SKM-1 (cell line): Measurements from ENCODE around the gene MAGI3.

Experiments used
- DNase-seq: peaks from one replicate; lab custom pipeline; 2025; ENCODE audit not compliant: unreplicated experiment; lab: John Stamatoyannopoulos, UW

MAGI3 gene

DNA sequence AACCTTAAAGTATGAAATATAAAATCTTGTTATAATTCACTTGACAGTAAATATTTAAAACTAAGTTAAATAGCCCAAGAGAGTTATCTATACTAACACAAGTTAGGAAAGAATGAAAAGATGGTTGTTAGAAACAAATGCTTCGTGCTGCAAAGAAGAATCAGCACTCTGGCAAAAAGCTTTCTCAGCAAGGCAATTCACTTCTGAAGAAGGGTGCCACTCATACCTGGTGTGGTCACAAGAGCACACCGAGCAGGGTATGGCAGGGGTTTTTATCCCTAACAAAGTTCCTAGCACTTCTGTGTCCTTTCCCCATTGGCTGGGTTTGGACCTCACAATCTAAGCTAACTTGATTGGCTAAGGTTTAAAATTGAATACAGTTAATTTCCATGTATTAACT is 121.0 kb downstream of the MAGI3 start:
- no peak for DNase-seq

DNA sequence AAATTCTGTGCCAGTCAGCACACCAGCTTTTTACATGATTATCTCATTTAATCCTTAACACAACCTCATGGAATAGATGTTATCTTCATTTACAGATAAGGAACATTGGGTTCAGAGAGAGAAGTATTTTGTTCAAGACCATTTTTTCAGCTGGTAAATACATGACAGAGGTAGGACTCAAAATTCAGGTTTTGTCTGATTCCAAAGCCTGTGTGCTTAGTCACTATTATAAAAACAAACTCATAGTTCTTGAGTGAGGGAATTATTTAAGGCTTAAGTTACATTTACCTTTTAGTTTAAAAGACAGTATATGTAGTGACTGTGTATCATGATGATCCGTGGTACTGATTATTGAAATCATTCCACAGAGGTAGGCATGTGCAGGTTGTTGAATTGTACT is 125.2 kb downstream of the MAGI3 start:
- no peak for DNase-seq

- no peak for DNase-seq
These were observed 127.0 kb downstream of the MAGI3 start for GRCh38 chr1:113517346-113517745.

DNA sequence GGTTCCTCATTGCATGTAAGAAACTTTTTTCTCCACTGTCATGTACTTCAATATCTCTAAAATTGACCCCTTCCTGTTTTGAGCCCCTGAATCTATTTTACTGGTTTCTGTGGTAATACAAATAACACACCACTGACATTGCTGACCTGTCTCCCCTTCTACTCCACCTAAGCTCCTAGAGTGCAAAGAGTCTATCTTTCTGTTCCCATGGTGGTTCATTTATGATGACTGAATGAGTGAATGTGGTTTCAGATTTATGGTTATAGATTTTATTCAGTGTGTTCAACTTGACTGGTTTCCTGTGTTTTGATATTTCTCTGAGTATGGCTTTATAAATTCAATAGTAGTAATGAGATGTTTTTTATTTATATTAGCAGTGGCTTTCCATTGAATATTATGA is 127.7 kb downstream of the MAGI3 start:
- no peak for DNase-seq

DNA sequence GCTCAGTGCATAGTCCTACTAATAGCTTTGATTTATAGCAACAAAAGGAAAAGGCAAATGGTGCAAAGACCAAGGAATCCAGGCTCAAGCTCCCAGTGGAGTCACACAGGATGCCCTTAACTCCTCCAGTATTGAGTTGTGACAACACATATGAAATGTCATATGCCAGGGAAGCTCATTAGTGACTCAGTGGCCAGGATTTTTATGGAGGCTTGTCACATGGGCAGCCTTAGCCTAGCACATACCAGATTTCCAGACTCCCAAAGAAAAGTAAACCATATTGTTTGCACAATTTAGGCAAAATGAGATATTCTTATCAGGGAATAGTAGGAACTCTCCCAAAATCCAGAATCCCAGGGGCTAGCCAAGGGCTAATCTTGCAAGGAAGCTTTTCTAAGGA is 129.2 kb downstream of the MAGI3 start:
- no peak for DNase-seq

GRCh38 chr1:113530021-113530420 is 139.7 kb downstream of the MAGI3 start:
- DNase-seq: no peak

- no peak for DNase-seq
These were observed 141.0 kb downstream of the MAGI3 start for GRCh38 chr1:113531321-113531720.

- no peak for DNase-seq
These were observed 142.7 kb downstream of the MAGI3 start for GRCh38 chr1:113533061-113533460.

DNA sequence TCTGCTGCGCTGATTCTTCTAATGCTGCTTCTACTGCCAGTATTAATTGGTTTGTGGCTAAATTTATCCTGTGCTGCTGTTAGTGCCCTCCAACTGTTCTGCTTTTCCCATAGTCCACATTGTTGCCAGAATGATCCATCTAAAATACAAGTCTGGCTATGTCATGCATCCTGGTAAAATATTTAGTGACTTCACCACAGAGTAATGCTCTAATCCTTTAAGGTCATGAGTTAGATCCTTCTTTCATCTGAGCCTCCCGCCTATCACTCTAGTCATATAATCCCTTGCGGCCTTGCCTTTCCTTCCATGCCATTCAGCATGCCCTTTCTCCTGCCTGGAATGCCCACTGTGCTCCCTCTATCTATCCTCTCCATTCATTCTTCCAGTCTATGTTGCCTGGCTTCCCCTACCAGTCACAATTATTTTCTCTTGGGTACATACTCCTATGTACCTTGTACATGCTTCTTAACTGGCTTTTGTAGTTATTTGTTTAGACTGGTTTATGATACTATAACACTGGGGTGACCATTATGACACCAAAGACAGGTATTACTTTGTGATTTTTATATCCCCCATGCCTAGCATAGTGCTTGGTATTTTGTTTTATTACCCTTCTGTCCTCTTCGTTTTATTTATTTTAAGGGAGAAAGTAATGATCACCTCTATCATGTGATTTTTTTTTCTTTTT is 144.0 kb downstream of the MAGI3 start:
- no peak for DNase-seq

GRCh38 chr1:113534875-113535274 is 144.6 kb downstream of the MAGI3 start:
- no peak for DNase-seq

- DNase-seq: no peak
These were observed 146.0 kb downstream of the MAGI3 start for GRCh38 chr1:113536182-113536780.

DNA sequence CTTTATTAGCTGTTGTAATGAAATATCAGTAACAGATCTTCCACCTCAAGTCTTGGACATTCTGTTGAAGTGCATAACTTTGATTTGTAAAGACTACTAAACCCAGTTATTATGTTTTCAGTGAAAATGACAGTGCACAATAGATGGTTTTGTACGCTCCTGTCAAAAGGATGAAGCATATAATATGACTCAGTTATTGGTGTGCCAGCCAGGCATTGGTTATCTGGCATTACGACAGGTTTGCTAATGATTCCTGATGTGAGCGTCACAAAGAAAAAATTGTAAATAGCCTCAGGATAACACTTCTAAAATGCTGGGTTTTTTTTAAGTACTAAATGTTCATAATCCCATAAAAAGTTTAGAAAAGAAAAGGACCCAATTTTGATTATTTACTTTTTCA is 147.9 kb downstream of the MAGI3 start:
- DNase-seq: no peak

- DNase-seq: no peak
These were observed 150.0 kb downstream of the MAGI3 start for GRCh38 chr1:113540335-113540734.

GRCh38 chr1:113541106-113541505 is 150.8 kb downstream of the MAGI3 start:
- DNase-seq: no peak

- DNase-seq: peak; percentile 76
These were observed 151.9 kb downstream of the MAGI3 start for GRCh38 chr1:113542221-113542701.

GRCh38 chr1:113543110-113543509 is 152.8 kb downstream of the MAGI3 start:
- DNase-seq: no peak

GRCh38 chr1:113545210-113545609 is 154.9 kb downstream of the MAGI3 start:
- DNase-seq: no peak

DNA sequence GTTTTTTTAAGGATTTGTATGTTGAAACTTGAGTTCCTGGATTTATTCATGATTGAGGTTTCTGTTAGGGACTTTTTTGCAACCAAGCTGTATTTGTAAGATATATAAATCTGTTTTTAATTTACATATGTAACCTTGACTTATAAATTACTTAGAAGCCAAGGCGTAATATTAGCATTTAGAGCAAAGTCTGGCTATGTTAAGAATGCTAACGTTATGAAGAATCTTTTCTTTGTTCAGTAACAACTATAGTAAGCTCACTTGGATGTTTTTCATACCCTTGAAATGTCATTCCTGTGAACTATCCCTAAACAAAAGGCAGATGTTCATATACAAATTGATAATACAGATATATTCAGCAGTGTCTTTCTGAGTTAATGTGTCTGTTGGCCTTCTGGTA is 155.3 kb downstream of the MAGI3 start:
- DNase-seq: no peak

- DNase-seq: no peak
These were observed 161.4 kb downstream of the MAGI3 start for GRCh38 chr1:113551728-113552127.

DNA sequence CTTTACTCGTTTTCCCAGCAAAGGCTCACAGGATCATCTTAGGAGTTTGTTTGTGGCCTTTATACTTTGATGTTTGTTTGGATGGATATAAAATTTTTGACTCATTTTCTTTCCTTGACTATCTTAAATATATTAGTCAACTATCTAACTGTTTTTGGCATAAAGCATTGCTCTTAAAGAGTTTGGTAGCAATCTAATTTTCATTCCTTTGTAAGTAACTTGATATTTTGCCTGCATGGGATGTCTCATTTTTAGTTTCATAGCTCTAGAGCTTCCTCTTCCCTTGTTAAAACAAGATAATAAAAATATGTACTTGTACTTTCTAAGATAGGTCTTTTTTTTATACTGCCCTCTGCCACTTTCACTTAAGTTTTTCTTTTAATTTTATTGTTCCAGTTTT is 161.9 kb downstream of the MAGI3 start:
- no peak for DNase-seq

DNA sequence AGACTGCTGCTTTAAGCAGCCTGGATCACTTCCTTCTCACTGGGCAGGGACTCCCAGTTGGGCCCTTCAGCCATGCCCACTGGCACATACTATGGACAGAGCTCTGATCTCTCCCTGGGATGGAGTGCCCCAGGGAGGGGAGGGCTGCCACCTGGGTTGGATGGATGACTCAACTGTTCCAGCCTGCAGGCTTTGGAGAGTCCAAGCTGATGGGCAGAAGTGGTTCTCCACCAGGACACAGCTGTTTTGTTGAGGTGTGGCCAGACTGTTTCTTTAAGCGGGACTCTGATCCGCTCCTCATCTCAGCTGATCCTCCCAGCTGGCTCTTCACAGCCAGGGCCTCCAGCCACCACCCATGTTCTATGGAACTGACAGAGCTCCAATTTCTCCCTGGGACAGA is 166.9 kb downstream of the MAGI3 start:
- DNase-seq: no peak

DNA sequence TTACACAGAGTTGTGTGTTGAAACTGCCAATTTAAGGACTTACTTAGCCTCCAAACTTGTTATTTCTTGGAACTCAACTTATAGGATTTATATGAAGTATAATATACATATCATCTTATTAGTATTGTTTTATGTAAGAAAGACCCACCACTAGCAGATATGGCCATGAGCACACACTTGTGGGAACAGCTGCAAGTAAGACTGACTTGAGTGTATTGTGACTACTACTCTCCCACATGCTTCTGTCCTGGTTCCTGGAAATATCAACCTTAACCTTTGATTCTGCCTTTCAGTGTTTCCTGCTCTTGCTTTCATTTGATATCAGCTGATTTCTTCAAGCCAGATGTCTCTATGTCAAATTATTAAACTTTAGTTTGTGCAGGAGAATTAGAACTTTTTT is 175.3 kb downstream of the MAGI3 start:
- DNase-seq: no peak

- DNase-seq: no peak
These were observed 177.1 kb downstream of the MAGI3 start for GRCh38 chr1:113567427-113567826.
